Stomach (tissue), 4 donors: ENCODE measurements around the gene PLOD2.

Experiments used
- CTCF ChIP-seq, 7 experiments: fragments of 450-650 bp in 4 of 7; fragments of 200-600 bp in 3 of 7; sonication (generic) in 3 of 7; IDR thresholded peaks; one replicate each; pipeline ENCODE4 v1.5.1; 2016 to 2019; ENCODE audit warnings: antibody characterized with exemption in 7 of 7, control low read depth in 2 of 7, mild to moderate bottlenecking in 1 of 7
- EP300 ChIP-seq: sonication (generic); formaldehyde crosslinking; IDR thresholded peaks from one replicate; pipeline ENCODE4 v1.6.1; 2017; ENCODE audit warnings: antibody characterized with exemption
- POLR2A ChIP-seq, 4 donors: fragments of 450-650 bp; IDR thresholded peaks; one replicate each; pipeline ENCODE4 v1.6.1; 2016; ENCODE audit warnings: antibody characterized with exemption in 4 of 4, control low read depth in 2 of 4, mild to moderate bottlenecking in 1 of 4, moderate library complexity in 1 of 4

- TF ChIP-seq CTCF (IDR thresholded peaks at IDR 0.05) (no peak), POLR2A (IDR thresholded peaks at IDR 0.05) (no peak), EP300 (no peak)
Observed at GRCh38 chr3:146156666-146157314, 4.2 kb downstream of the PLOD2 start.
